Parathyroid adenoma (tissue), 2 donors: ENCODE measurements around the gene LRRC8C.

ENCODE experiments used
- H2AFZ ChIP-seq: fragments of 300-600 bp; sonication (generic); one replicate; pipeline ENCODE4 v1.7.0; 2017; ENCODE audit warnings: antibody characterized with exemption, mild to moderate bottlenecking
- H3K27ac ChIP-seq: fragments of 300-600 bp; sonication (generic); one replicate; pipeline ENCODE4 v1.7.0; 2017
- H3K27me3 ChIP-seq: fragments of 300-600 bp; sonication (generic); one replicate; pipeline ENCODE4 v1.7.0; 2017; ENCODE audit warnings: low read length; ENCODE audit not compliant: control insufficient read depth, insufficient read depth
- H3K36me3 ChIP-seq: fragments of 300-600 bp; sonication (generic); one replicate; pipeline ENCODE4 v1.7.0; 2017; ENCODE audit warnings: low read length; ENCODE audit not compliant: control insufficient read depth, insufficient read depth
- H3K4me1 ChIP-seq: fragments of 300-600 bp; sonication (generic); one replicate; pipeline ENCODE4 v1.7.0; 2017; ENCODE audit warnings: control low read depth
- H3K4me2 ChIP-seq: fragments of 300-600 bp; sonication (generic); one replicate; pipeline ENCODE4 v1.7.0; 2017; ENCODE audit warnings: low read length
- H3K4me3 ChIP-seq: fragments of 300-600 bp; sonication (generic); one replicate; pipeline ENCODE4 v1.7.0; 2017; ENCODE audit warnings: low read depth, low read length
- H3K79me2 ChIP-seq: fragments of 300-600 bp; sonication (generic); one replicate; pipeline ENCODE4 v1.7.0; 2017; ENCODE audit warnings: control low read depth
- H3K9ac ChIP-seq: fragments of 300-600 bp; sonication (generic); one replicate; pipeline ENCODE4 v1.7.0; 2017; ENCODE audit warnings: mild to moderate bottlenecking
- H3K9me3 ChIP-seq: fragments of 300-600 bp; sonication (generic); one replicate; pipeline ENCODE4 v1.7.0; 2017; ENCODE audit warnings: low read length; ENCODE audit not compliant: control insufficient read depth
- TF ChIP-seq, protein P1 (sequence below): fragments of 300-600 bp; sonication (generic); IDR thresholded peaks from one replicate; pipeline ENCODE4 v1.7.0; 2017; ENCODE audit warnings: antibody characterized with exemption, mild to moderate bottlenecking
- donor health status: primary hyperparathyroidism.

LRRC8C gene

DNA sequence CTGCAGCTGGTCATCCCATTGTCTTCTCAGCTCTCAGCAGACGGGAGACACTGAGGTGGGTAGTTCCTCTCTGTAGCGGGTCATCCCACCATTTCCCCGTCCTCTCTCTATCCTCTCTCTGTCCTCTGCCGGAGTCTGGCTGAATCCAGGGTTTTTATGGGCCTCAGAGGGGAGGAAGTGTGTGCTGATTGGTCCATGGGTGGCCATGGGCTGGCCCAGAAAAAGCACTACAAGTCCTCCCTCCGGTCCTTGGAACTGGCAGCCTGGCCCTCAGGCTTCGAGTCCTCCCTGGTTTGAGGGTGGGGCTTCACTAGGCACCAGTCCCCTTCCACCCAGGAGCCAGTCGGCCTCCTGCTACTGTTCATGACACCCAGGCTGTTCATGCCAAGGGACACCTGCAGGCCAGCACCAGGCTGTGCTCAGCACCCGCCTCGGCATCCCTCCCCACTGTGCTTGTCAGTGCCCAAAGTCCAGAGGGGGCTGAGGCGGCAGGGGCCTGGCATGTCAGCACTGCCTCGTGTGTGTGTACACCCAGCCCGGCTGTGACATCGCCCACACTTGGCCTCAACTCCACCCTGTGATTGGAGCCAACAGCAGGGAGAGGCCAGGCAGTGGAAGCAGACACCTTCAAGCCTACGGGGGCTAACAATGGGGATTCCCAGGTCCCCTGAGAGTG lies 23.0 kb upstream of the LRRC8C start:
- no peaks in the 10 kb centered on the region for H3K27me3 ChIP-seq
- peak overlapping the region; percentile 50 for H2AFZ ChIP-seq
- H3K4me1 ChIP-seq = no peaks in the 10 kb centered on the region
- no peak overlapping the region for H3K4me2 ChIP-seq
- no peak overlapping the region for H3K27ac ChIP-seq
- H3K9ac ChIP-seq = no peak overlapping the region
- H3K36me3 ChIP-seq = no peaks in the 10 kb centered on the region
- no peaks in the 10 kb centered on the region for H3K9me3 ChIP-seq
- no peaks in the 10 kb centered on the region for H3K79me2 ChIP-seq
- TF ChIP-seq, protein P1, sequence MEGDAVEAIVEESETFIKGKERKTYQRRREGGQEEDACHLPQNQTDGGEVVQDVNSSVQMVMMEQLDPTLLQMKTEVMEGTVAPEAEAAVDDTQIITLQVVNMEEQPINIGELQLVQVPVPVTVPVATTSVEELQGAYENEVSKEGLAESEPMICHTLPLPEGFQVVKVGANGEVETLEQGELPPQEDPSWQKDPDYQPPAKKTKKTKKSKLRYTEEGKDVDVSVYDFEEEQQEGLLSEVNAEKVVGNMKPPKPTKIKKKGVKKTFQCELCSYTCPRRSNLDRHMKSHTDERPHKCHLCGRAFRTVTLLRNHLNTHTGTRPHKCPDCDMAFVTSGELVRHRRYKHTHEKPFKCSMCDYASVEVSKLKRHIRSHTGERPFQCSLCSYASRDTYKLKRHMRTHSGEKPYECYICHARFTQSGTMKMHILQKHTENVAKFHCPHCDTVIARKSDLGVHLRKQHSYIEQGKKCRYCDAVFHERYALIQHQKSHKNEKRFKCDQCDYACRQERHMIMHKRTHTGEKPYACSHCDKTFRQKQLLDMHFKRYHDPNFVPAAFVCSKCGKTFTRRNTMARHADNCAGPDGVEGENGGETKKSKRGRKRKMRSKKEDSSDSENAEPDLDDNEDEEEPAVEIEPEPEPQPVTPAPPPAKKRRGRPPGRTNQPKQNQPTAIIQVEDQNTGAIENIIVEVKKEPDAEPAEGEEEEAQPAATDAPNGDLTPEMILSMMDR = no peak
- no peak overlapping the region for H3K4me3 ChIP-seq

DNA sequence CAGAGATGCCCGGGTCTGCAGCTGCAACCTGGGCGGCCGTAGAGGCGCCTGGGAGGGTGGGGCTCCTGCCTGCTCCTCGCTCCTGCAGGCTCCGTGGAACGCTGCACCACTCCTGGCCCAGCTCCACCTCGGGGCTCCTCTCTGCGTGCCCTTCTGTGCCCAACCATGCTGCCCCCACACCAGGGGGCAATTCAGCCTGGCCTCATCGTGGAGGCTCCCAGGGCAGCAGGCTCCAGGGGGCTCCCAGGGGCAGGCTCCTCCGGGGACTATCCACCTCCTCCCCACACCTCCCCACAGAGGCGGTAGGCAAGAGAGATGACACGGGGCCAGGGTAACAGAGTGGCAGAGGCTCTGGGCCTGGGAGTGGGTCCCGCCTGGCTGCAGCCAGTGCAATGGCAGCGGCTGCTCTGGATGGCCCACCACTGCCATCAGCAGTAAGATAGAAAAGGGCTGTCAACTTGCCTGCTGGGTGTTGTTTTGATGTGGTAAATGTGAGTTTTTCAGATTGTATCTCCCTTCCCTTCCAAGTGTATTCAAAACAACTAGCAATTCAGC lies 22.4 kb upstream of the LRRC8C start:
- Histone ChIP-seq H3K4me2 (no peak overlapping the region), H3K4me1 (no peaks in the 10 kb centered on the region), H3K36me3 (no peaks in the 10 kb centered on the region), H3K27me3 (no peaks in the 10 kb centered on the region), H3K9me3 (no peaks in the 10 kb centered on the region), H2AFZ (peak overlapping the region; percentile 50), H3K27ac (peak overlapping the region; percentile 7), H3K9ac (no peak overlapping the region), H3K79me2 (no peaks in the 10 kb centered on the region), H3K4me3 (no peak overlapping the region)
- TF ChIP-seq, protein P1 = no peak

DNA sequence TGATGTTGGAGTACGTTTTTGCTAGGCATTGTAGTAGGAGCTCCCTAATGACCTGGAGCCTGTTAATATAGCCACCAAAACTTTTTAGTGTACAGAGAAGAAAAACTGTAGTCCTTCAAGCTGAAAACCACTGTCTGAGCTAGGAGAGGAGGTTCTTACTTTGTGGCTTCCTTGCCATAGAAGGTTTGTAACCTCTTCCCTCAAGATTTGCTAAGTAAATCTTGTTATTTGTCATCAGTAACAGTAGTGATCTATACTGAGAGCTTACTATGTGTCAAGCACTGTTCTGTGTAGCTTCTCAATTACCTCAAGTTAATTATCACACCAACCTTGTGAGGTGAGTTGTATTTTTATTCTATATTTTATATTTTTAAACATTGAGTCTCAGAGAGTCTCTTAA lies 21.2 kb upstream of the LRRC8C start:
- TF ChIP-seq, protein P1 = no peak
- Histone ChIP-seq H3K9ac (no peak overlapping the region), H3K4me3 (no peak overlapping the region), H3K9me3 (no peaks in the 10 kb centered on the region), H2AFZ (no peak overlapping the region), H3K27me3 (no peaks in the 10 kb centered on the region), H3K4me2 (no peak overlapping the region), H3K4me1 (no peaks in the 10 kb centered on the region), H3K36me3 (no peaks in the 10 kb centered on the region), H3K27ac (no peak overlapping the region), H3K79me2 (no peaks in the 10 kb centered on the region)

DNA sequence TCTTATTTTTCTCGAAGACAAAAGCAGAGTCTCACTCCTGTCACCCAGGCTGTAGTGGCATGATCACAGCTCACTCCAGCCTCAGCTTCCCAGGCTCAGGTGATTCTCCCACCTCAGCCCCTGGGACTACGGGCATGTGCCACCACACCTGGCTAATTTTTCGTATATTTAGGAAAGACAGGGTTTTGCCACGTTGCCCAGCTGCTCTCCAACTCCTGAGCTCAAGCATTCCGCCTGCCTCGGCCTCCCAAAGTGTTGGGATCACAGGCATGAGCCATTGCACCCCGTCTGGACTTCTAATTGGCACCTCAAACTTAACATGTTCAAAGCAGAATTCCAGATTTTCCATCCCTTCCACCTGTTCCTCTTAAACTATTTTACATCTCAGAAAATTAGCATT lies 19.0 kb upstream of the LRRC8C start:
- no peaks in the 10 kb centered on the region for H3K36me3 ChIP-seq

More for the DNA sequence above, 19.0 kb upstream of the LRRC8C start:
- H3K27ac ChIP-seq = no peak overlapping the region
- H3K9ac ChIP-seq = no peak overlapping the region
- no peaks in the 10 kb centered on the region for H3K9me3 ChIP-seq
- H3K4me1 ChIP-seq = no peaks in the 10 kb centered on the region
- no peak overlapping the region for H2AFZ ChIP-seq
- no peak overlapping the region for H3K4me3 ChIP-seq
- H3K4me2 ChIP-seq = no peak overlapping the region
- no peaks in the 10 kb centered on the region for H3K79me2 ChIP-seq
- no peaks in the 10 kb centered on the region for H3K27me3 ChIP-seq
- TF ChIP-seq, protein P1 = no peak
